Measurements from ENCODE around the gene MSI2.

The MSI2 gene

DNA sequence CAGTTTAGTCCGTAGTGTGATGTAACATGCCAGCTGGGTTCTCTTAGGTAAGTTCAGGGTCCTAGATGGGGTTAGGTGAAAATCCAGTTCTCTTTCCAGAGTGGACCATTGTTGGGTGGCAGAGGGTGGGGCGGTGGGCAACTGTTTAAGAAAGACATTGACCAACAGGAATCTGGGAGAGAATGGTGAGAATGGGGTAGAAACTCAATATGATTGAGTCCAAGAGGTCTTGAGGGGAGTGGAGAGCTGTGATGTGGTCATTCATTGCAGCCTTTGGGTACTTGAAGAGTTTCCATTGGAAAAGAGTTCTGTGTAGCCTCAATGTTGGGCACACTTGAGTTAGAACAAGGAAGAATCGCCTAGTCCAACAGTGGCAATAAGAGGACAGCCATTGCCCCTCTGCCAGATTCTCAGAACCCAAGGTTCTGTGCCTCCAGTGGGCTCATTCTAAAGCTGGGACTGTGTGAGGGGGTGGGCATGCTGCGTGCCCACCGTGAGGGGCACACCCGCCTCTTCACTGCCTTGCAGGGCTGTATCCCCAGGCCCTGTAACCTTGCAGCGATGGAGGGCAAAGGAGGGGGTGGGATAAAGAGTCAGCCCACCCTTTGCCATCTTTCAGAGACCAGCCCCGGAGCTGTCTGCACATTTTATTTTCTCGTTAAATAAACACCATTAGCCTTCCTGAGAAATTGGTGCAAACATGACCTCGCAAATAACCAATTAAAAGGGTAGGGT, 280.6 kb downstream of the MSI2 start:
- TF ChIP-seq ZNF70 (CRISPR knock-in tag; IDR thresholded peaks at IDR 0.05): peak; percentile 71; the same call in 1 of the 2 replicates
- TF ChIP-seq, protein P1, sequence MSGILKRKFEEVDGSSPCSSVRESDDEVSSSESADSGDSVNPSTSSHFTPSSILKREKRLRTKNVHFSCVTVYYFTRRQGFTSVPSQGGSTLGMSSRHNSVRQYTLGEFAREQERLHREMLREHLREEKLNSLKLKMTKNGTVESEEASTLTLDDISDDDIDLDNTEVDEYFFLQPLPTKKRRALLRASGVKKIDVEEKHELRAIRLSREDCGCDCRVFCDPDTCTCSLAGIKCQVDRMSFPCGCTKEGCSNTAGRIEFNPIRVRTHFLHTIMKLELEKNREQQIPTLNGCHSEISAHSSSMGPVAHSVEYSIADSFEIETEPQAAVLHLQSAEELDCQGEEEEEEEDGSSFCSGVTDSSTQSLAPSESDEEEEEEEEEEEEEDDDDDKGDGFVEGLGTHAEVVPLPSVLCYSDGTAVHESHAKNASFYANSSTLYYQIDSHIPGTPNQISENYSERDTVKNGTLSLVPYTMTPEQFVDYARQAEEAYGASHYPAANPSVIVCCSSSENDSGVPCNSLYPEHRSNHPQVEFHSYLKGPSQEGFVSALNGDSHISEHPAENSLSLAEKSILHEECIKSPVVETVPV (CRISPR knock-in tag; IDR thresholded peaks at IDR 0.05): no peak
- ATAC-seq: no peak

DNA sequence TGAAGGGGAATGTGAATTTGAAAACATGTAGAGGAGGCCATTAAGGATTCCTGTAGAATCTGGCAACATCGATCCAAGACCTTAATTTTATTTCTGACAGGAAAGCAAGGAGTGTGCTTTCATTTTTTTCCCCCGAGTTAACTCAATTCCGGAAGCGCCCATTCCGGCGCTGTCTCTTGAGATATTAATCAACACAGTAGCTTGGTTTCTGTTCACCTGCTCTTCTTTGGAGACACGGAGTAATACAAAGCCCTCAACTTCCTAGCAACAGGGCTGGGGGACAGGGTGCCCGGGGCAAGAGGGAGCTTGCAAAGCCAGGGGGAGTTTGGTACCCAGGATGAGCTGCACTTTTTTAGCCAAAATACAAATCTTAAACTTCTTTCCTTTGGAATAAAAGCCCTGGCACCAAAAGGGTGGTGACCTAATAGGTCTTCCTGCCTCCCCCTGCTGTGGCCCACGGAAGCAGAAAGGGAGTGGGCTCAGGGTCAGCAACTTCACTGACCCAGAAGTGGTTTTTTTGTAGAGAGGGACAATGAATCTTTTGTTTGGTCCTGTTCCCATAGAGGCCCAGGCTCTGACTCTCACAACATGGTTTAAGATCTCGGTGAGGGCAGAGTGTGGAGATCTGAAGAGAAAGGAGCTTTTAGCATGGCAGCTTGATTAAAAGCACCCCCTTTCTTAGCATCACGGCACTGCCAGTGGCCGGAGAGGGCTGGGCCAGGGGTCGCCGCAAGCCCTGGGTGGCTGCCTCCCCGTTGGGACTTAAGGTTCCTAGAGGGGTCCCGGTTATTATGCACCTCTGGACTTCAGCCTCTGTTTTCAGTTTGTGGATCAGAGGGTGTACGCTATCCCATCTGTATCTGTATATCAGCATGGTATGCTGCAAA, 281.4 kb downstream of the MSI2 start:
- ATAC-seq: peak; percentile 24; the same call in 2 of the 3 replicates
- TF ChIP-seq ZC3H10 (CRISPR knock-in tag; IDR thresholded peaks at IDR 0.05) (no peak), TCF4 (CRISPR knock-in tag; IDR thresholded peaks at IDR 0.05; ENCODE audit: borderline replicate concordance) (peak; percentile 71; the same call in 1 of the 2 replicates), ZFP30 (CRISPR knock-in tag; IDR thresholded peaks at IDR 0.05) (no peak), GLIS3 (CRISPR knock-in tag; IDR thresholded peaks at IDR 0.05) (0 out of 2 replicates have a peak, but pooled peaks have one; percentile 20), ARNTL (CRISPR knock-in tag; IDR thresholded peaks at IDR 0.05; ENCODE audit: borderline replicate concordance, low read depth) (no peak), SNAI2 (CRISPR knock-in tag; IDR thresholded peaks at IDR 0.05) (0 out of 2 replicates have a peak, but pooled peaks have one; percentile 5), OSR1 (CRISPR knock-in tag; IDR thresholded peaks at IDR 0.05) (no peak), ZNF70 (CRISPR knock-in tag; IDR thresholded peaks at IDR 0.05) (no peak), BACH2 (CRISPR knock-in tag; IDR thresholded peaks at IDR 0.05; ENCODE audit: borderline replicate concordance) (no peak), ZNF565 (CRISPR knock-in tag; conservative IDR thresholded peaks at IDR 0.05; ENCODE audit: low read depth) (no peak), ISL1 (CRISPR knock-in tag; IDR thresholded peaks at IDR 0.05) (peak; percentile 52)
- TF ChIP-seq, protein P1 (CRISPR knock-in tag; IDR thresholded peaks at IDR 0.05): no peak
- TF ChIP-seq, protein P2, sequence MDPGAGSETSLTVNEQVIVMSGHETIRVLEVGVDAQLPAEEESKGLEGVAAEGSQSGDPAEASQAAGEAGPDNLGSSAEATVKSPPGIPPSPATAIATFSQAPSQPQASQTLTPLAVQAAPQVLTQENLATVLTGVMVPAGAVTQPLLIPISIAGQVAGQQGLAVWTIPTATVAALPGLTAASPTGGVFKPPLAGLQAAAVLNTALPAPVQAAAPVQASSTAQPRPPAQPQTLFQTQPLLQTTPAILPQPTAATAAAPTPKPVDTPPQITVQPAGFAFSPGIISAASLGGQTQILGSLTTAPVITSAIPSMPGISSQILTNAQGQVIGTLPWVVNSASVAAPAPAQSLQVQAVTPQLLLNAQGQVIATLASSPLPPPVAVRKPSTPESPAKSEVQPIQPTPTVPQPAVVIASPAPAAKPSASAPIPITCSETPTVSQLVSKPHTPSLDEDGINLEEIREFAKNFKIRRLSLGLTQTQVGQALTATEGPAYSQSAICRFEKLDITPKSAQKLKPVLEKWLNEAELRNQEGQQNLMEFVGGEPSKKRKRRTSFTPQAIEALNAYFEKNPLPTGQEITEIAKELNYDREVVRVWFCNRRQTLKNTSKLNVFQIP (CRISPR knock-in tag; IDR thresholded peaks at IDR 0.05; ENCODE audit: borderline replicate concordance, low read depth): no peak
- TF ChIP-seq, protein P3, sequence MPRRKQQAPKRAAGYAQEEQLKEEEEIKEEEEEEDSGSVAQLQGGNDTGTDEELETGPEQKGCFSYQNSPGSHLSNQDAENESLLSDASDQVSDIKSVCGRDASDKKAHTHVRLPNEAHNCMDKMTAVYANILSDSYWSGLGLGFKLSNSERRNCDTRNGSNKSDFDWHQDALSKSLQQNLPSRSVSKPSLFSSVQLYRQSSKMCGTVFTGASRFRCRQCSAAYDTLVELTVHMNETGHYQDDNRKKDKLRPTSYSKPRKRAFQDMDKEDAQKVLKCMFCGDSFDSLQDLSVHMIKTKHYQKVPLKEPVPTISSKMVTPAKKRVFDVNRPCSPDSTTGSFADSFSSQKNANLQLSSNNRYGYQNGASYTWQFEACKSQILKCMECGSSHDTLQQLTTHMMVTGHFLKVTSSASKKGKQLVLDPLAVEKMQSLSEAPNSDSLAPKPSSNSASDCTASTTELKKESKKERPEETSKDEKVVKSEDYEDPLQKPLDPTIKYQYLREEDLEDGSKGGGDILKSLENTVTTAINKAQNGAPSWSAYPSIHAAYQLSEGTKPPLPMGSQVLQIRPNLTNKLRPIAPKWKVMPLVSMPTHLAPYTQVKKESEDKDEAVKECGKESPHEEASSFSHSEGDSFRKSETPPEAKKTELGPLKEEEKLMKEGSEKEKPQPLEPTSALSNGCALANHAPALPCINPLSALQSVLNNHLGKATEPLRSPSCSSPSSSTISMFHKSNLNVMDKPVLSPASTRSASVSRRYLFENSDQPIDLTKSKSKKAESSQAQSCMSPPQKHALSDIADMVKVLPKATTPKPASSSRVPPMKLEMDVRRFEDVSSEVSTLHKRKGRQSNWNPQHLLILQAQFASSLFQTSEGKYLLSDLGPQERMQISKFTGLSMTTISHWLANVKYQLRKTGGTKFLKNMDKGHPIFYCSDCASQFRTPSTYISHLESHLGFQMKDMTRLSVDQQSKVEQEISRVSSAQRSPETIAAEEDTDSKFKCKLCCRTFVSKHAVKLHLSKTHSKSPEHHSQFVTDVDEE (CRISPR knock-in tag; IDR thresholded peaks at IDR 0.05): peak; percentile 79; the same call in 1 of the 2 replicates

DNA sequence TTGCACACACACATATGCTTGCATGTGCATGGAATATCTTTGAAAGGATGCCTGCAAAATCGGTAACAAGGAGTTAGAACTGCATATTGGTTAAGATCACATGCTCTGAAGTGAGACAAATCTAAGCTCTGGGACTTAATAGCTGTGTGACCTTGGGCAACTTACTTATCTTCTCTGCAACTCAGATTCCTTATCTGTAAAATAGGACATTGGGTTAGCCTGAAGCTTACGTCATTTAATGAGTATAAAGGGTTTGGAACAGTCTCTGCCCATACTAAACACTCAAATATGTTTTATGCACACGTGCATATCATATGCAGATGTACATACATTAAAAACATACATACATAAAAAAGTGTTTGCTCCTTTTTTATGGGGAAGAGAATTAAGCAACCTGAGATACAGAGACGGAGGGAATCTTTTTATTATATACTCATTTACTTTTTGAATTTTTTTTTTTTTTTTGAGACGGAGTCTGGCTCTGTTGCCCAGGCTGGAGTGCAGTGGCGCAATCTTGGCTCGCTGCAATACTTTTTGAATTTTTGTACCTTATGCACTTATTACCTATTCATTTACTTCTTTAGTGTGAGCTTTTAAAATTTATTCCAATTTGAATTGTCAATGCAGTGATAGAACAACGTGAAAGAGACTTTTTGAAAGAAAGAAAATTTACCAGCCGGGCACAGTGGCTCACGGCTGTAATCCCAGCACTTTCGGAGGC, 282.6 kb downstream of the MSI2 start:
- no peak for ATAC-seq
- TF ChIP-seq, protein P2 (CRISPR knock-in tag; IDR thresholded peaks at IDR 0.05; ENCODE audit: borderline replicate concordance, low read depth): no peak
- TF ChIP-seq ZNF8 (CRISPR knock-in tag; IDR thresholded peaks at IDR 0.05) (0 out of 2 replicates have a peak, but pooled peaks have one; percentile 25), ZNF565 (CRISPR knock-in tag; conservative IDR thresholded peaks at IDR 0.05; ENCODE audit: low read depth) (no peak), RARB (CRISPR knock-in tag; IDR thresholded peaks at IDR 0.05) (no peak), BACH2 (CRISPR knock-in tag; IDR thresholded peaks at IDR 0.05; ENCODE audit: borderline replicate concordance) (no peak), PPARA (CRISPR knock-in tag; IDR thresholded peaks at IDR 0.05; ENCODE audit: borderline replicate concordance) (no peak), TCF4 (CRISPR knock-in tag; IDR thresholded peaks at IDR 0.05; ENCODE audit: borderline replicate concordance) (peak; percentile 81; the same call in 1 of the 2 replicates), ISL1 (CRISPR knock-in tag; IDR thresholded peaks at IDR 0.05) (no peak), ARNTL (CRISPR knock-in tag; IDR thresholded peaks at IDR 0.05; ENCODE audit: borderline replicate concordance, low read depth) (no peak), ESRRG (CRISPR knock-in tag; IDR thresholded peaks at IDR 0.05) (peak; percentile 77), SNAI2 (CRISPR knock-in tag; IDR thresholded peaks at IDR 0.05) (0 out of 2 replicates have a peak, but pooled peaks have one; percentile 49), OSR1 (CRISPR knock-in tag; IDR thresholded peaks at IDR 0.05) (no peak), ZC3H10 (CRISPR knock-in tag; IDR thresholded peaks at IDR 0.05) (no peak)
- TF ChIP-seq, protein P1 (CRISPR knock-in tag; IDR thresholded peaks at IDR 0.05): no peak
- TF ChIP-seq, protein P4, sequence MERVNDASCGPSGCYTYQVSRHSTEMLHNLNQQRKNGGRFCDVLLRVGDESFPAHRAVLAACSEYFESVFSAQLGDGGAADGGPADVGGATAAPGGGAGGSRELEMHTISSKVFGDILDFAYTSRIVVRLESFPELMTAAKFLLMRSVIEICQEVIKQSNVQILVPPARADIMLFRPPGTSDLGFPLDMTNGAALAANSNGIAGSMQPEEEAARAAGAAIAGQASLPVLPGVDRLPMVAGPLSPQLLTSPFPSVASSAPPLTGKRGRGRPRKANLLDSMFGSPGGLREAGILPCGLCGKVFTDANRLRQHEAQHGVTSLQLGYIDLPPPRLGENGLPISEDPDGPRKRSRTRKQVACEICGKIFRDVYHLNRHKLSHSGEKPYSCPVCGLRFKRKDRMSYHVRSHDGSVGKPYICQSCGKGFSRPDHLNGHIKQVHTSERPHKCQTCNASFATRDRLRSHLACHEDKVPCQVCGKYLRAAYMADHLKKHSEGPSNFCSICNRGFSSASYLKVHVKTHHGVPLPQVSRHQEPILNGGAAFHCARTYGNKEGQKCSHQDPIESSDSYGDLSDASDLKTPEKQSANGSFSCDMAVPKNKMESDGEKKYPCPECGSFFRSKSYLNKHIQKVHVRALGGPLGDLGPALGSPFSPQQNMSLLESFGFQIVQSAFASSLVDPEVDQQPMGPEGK (CRISPR knock-in tag; IDR thresholded peaks at IDR 0.05; ENCODE audit: borderline replicate concordance): no peak
